Sigmoid colon (tissue), 7 donors: Measurements from ENCODE around the gene UBXN10. TPM values are rescaled to one million over a fixed set of nuclear protein-coding genes. Genes with fewer than 3 reads are reported as not detected.
"Not testable (repeated sequence)": the region's sequence is repeated elsewhere in the genome, so short reads cannot be mapped to it uniquely, and the experiment has no call there.

Source experiments
- DNase-seq: peaks from one replicate; pipeline ENCODE4 v3.0.0-alpha.2; 2019
- H3K27ac ChIP-seq, 4 donors: fragments of 200-600 bp; sonication (generic); one replicate each; pipeline ENCODE4 v1.5.1; 2016 to 2019; ENCODE audit warnings: mild to moderate bottlenecking in 1 of 4
- H3K27me3 ChIP-seq, 3 donors: fragments of 200-600 bp; sonication (generic); one replicate each; pipeline ENCODE4 v1.5.1; 2019; ENCODE audit warnings: mild to moderate bottlenecking in 1 of 3
- H3K36me3 ChIP-seq, 4 donors: fragments of 200-600 bp; sonication (generic); one replicate each; pipeline ENCODE4 v1.5.1; 2016 to 2019
- H3K4me1 ChIP-seq, 4 donors: fragments of 200-600 bp; sonication (generic); one replicate each; pipeline ENCODE4 v1.5.1; 2017 to 2019
- H3K4me3 ChIP-seq, 4 donors: fragments of 200-600 bp; sonication (generic); one replicate each; pipeline ENCODE4 v1.5.1; 2017 to 2019; ENCODE audit warnings: mild to moderate bottlenecking in 2 of 4, moderate library complexity in 1 of 4
- H3K9me3 ChIP-seq, 4 donors: fragments of 200-600 bp in 3 of 4; sonication (generic) in 3 of 4; one replicate each; pipeline versions ENCODE4 v1.5.1 to v1.6.1; 2013 to 2019
- EP300 ChIP-seq, 4 donors: sonication (generic); formaldehyde crosslinking; IDR thresholded peaks; one replicate each; pipeline ENCODE4 v1.6.1; 2017; ENCODE audit warnings: antibody characterized with exemption in 4 of 4
- POLR2A ChIP-seq, 2 donors: fragments of 450-650 bp; IDR thresholded peaks; one replicate each; pipeline ENCODE4 v1.6.1; 2016; ENCODE audit warnings: antibody characterized with exemption in 2 of 2, mild to moderate bottlenecking in 2 of 2, moderate library complexity in 2 of 2
- POLR2AphosphoS5 ChIP-seq, 4 donors: sonication (generic); formaldehyde crosslinking; IDR thresholded peaks; one replicate each; pipeline ENCODE4 v1.6.1; 2017; ENCODE audit warnings: antibody characterized with exemption in 4 of 4
- WGBS, 2 donors: extraction: QIAGEN DNeasy Blood & Tissue Kit; methylation state at CpG; one replicate each; pipeline ENCODE4 v1.1.7; 2013; 5-methylcytosine and 5-hydroxymethylcytosine counted together
- intact Hi-C: fragments of 100-400 bp; cut with DNase I; formaldehyde crosslinking; loops from one replicate; pipeline ENCODE4 v1.15.1; 2023
- polyA plus RNA-seq, 3 donors: library from polyadenylated mRNA; stranded (reverse); fragments of 200-250 nt; gene quantifications; one replicate each; pipeline ENCODE4 v1.2.3, GENCODE V29; 2013
- total RNA-seq, 4 donors: library from RNA; depleted of rRNA; stranded (reverse); fragments of >200 nt; gene quantifications; one replicate each; pipeline ENCODE4 v1.1.0, GENCODE V29; 2016
- TF ChIP-seq, protein P1 (sequence below), 4 experiments: fragments of 450-650 bp in 3 of 4; fragments of 200-600 bp in 1 of 4; IDR thresholded peaks; one replicate each; pipeline ENCODE4 v1.5.1; 2016 to 2019; ENCODE audit warnings: antibody characterized with exemption in 4 of 4, mild to moderate bottlenecking in 3 of 4, moderate library complexity in 2 of 4
- donor health status: healthy with polysubstance abuse.
- donor health status: Bipolar disorder and iron deficiency.
- donor health status: healthy.

UBXN10 gene
- total and polyA plus RNA-seq, 7 donors = 2.9 to 25.0 (median 14.6) TPM

- Histone ChIP-seq H3K4me1 (peaks cover 0 to 10% (median 8%) of the 10 kb centered on the region in 4 donors), H3K36me3 (no peaks in the 10 kb centered on the region), H3K9me3 (no peaks in the 10 kb centered on the region), H3K27me3 (peaks cover 0 to 7% (median 0%) of the 10 kb centered on the region in 3 donors), H3K27ac (no peak overlapping the region), H3K4me3 (no peak overlapping the region)
- no peak for DNase-seq
- whole genome bisulfite sequencing, 2 donors = 85% methylated on average over 6 of the region's 6 CpGs
- intact Hi-C loops = loop anchor here (10.0 kb wide), 1 partner anchor 231 kb away; no protein-coding TSS in a partner anchor
- TF ChIP-seq, protein P1, sequence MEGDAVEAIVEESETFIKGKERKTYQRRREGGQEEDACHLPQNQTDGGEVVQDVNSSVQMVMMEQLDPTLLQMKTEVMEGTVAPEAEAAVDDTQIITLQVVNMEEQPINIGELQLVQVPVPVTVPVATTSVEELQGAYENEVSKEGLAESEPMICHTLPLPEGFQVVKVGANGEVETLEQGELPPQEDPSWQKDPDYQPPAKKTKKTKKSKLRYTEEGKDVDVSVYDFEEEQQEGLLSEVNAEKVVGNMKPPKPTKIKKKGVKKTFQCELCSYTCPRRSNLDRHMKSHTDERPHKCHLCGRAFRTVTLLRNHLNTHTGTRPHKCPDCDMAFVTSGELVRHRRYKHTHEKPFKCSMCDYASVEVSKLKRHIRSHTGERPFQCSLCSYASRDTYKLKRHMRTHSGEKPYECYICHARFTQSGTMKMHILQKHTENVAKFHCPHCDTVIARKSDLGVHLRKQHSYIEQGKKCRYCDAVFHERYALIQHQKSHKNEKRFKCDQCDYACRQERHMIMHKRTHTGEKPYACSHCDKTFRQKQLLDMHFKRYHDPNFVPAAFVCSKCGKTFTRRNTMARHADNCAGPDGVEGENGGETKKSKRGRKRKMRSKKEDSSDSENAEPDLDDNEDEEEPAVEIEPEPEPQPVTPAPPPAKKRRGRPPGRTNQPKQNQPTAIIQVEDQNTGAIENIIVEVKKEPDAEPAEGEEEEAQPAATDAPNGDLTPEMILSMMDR (IDR thresholded peaks at IDR 0.05) = no peak
- TF ChIP-seq POLR2A (IDR thresholded peaks at IDR 0.05) = no peak
- no peak for TF ChIP-seq EP300 (IDR thresholded peaks at IDR 0.05)
- no peak for TF ChIP-seq POLR2AphosphoS5 (IDR thresholded peaks at IDR 0.05)
These were observed 29.8 kb downstream of the UBXN10 start for GRCh38 chr1:20215716-20216115.

GRCh38 chr1:20216574-20216973 is 30.7 kb downstream of the UBXN10 start:
- no peak for DNase-seq
- no peaks in the 10 kb centered on the region for H3K9me3 ChIP-seq
- H3K27me3 ChIP-seq = peaks cover 0 to 7% (median 0%) of the 10 kb centered on the region in 3 donors
- no peaks in the 10 kb centered on the region for H3K36me3 ChIP-seq
- H3K27ac ChIP-seq = no peak overlapping the region
- WGBS, 2 donors = 86 to 95% methylated on average over 1 of the region's 1 CpG
- H3K4me3 ChIP-seq = no peak overlapping the region
- peaks cover 0 to 10% (median 8%) of the 10 kb centered on the region in 4 donors for H3K4me1 ChIP-seq
- intact Hi-C loops = loop anchor here (10.0 kb wide), 1 partner anchor 232 kb away; no protein-coding TSS in a partner anchor
- TF ChIP-seq EP300 (IDR thresholded peaks at IDR 0.05) = no peak
- no peak for TF ChIP-seq POLR2A (IDR thresholded peaks at IDR 0.05)
- TF ChIP-seq POLR2AphosphoS5 (IDR thresholded peaks at IDR 0.05) = no peak
- TF ChIP-seq, protein P1 (IDR thresholded peaks at IDR 0.05) = peak in 1 of 4 experiments; percentile 18

DNA sequence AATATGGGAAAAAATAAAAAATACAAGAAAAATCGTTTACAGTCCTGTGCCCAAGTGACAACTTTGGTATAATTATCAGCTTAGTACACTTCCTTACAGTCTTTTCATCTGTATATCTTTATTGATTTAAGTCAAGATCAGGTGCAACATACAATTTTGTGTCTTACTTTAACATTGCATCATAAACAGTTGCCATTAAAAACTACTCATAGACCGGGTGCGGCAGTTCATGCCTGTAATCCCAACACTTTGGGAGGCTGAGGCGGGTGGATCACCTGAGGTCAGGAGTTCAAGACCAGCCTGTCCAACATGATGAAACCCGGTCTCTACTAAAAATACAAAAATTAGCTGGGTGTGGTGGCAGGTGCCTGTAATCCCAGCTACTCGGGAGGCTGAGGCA is 33.2 kb downstream of the UBXN10 start:
- not testable (repeated sequence) for H3K4me1 ChIP-seq, H3K27ac ChIP-seq, H3K9me3 ChIP-seq, H3K36me3 ChIP-seq, H3K27me3 ChIP-seq, DNase-seq, H3K4me3 ChIP-seq
- 48 to 83% methylated on average over 6 of the region's 6 CpGs for WGBS, 2 donors
- intact Hi-C loops = loop anchor here (10.0 kb wide), 1 partner anchor 234 kb away; no protein-coding TSS in a partner anchor

GRCh38 chr1:20220036-20220435 is 34.1 kb downstream of the UBXN10 start:
- Histone ChIP-seq H3K9me3 (no peaks in the 10 kb centered on the region), H3K4me3 (no peak overlapping the region), H3K27ac (no peak overlapping the region), H3K4me1 (no peaks in the 10 kb centered on the region), H3K36me3 (no peaks in the 10 kb centered on the region), H3K27me3 (no peaks in the 10 kb centered on the region)
- no peak for DNase-seq
- intact Hi-C loops = no loop called here
- 65 to 74% methylated on average over 5 of the region's 5 CpGs for WGBS, 2 donors
- TF ChIP-seq EP300 (IDR thresholded peaks at IDR 0.05) (no peak), POLR2A (IDR thresholded peaks at IDR 0.05) (no peak), POLR2AphosphoS5 (IDR thresholded peaks at IDR 0.05) (no peak)
- TF ChIP-seq, protein P1 (IDR thresholded peaks at IDR 0.05) = no peak

GRCh38 chr1:20223106-20223505 is 37.2 kb downstream of the UBXN10 start:
- WGBS, 2 donors = 74 to 95% methylated on average over 2 of the region's 2 CpGs
- no peak overlapping the region for H3K27ac ChIP-seq
- intact Hi-C loops = no loop called here

More at GRCh38 chr1:20223106-20223505, 37.2 kb downstream of the UBXN10 start:
- Histone ChIP-seq H3K36me3 (no peaks in the 10 kb centered on the region), H3K27me3 (no peaks in the 10 kb centered on the region), H3K4me3 (no peak overlapping the region), H3K4me1 (no peaks in the 10 kb centered on the region), H3K9me3 (no peaks in the 10 kb centered on the region)
- no peak for DNase-seq
- TF ChIP-seq POLR2A (IDR thresholded peaks at IDR 0.05) (no peak), POLR2AphosphoS5 (IDR thresholded peaks at IDR 0.05) (no peak), EP300 (IDR thresholded peaks at IDR 0.05) (no peak)
